ENCODE data around the gene TOX3.

GRCh38 chr16:52462816-52463215, 84.1 kb downstream of the TOX3 start:
- TF ChIP-seq, protein P1, sequence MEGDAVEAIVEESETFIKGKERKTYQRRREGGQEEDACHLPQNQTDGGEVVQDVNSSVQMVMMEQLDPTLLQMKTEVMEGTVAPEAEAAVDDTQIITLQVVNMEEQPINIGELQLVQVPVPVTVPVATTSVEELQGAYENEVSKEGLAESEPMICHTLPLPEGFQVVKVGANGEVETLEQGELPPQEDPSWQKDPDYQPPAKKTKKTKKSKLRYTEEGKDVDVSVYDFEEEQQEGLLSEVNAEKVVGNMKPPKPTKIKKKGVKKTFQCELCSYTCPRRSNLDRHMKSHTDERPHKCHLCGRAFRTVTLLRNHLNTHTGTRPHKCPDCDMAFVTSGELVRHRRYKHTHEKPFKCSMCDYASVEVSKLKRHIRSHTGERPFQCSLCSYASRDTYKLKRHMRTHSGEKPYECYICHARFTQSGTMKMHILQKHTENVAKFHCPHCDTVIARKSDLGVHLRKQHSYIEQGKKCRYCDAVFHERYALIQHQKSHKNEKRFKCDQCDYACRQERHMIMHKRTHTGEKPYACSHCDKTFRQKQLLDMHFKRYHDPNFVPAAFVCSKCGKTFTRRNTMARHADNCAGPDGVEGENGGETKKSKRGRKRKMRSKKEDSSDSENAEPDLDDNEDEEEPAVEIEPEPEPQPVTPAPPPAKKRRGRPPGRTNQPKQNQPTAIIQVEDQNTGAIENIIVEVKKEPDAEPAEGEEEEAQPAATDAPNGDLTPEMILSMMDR (conservative IDR thresholded peaks at IDR 0.05; ENCODE audit: low read depth, low read length) = no peak
- TF ChIP-seq EZH2 (IDR thresholded peaks at IDR 0.05; ENCODE audit: borderline replicate concordance, low read depth, low read length, poor library complexity, severe bottlenecking) = no peak
